Measurements from ENCODE around the gene MED16. TPM values are rescaled to one million over a fixed set of nuclear protein-coding genes. Genes with fewer than 3 reads are reported as not detected.
"Not testable (repeated sequence)": the region's sequence is repeated elsewhere in the genome, so short reads cannot be mapped to it uniquely, and the experiment has no call there.

Gene MED16
- total and polyA plus RNA-seq, 2 experiments from 2014 or later, result 26.6 to 66.5 TPM

DNA sequence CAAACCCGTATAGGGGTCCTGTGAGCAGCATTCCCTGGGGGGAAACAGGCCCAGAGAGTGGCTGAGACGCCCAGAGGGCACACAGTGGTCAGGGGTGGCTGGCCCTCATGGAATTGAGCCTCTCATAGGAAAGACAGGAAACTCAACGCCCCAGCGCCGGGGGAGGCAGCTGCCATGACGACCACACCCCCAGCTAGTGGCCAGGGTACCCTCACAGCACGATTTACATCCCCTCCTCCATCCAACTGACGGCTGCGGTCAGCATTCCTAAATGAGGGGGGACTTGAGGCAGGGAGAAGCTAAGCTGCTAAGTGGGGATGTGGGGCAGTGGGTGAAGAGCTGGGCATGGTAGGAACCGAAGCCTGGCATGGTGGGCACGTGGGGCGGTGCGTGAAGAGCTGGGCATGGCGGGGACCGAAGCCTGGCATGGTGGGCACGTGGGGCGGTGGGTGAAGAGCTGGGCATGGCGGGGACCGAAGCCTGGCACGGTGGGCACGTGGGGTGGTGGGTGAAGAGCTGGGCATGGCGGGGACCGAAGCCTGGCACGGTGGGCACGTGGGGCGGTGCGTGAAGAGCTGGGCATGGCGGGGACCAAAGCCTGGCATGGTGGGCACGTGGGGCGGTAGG is 10.0 kb downstream of the MED16 start:
- DNase-seq, result no peak
- WGBS, 2 experiments (ENCODE audit: low coverage in 1 of 2, low lambda C conversion rate in 2 of 2, missing lambda C conversion rate in 2 of 2), result 95 to 97% methylated on average over 15 to 30 of the region's 30 CpGs
- in situ Hi-C loops (cut with MboI), result no loop called here

GRCh38 chr19:881385-882071 is 11.5 kb downstream of the MED16 start:
- Histone ChIP-seq H3K9me2 (ENCODE audit: insufficient read depth) (no peaks in the 10 kb centered on the region), H3K4me1 (ENCODE audit: insufficient read depth) (no peaks in the 10 kb centered on the region), H4K20me1 (ENCODE audit: insufficient read depth) (no peaks in the 10 kb centered on the region), H3K27ac (no peak overlapping the region), H3K4me2 (ENCODE audit: unreplicated experiment) (no peak overlapping the region), H3K9ac (no peak overlapping the region), H3K4me3 (no peak overlapping the region), H3K27me3 (replicated peaks; ENCODE audit: insufficient read depth) (no peaks in the 10 kb centered on the region), H3K9me3 (ENCODE audit: low read depth) (no peaks in the 10 kb centered on the region), H3K36me3 (ENCODE audit: low read depth) (no peaks in the 10 kb centered on the region), H3F3A (ENCODE audit: insufficient read depth) (no peaks in the 10 kb centered on the region), H2AFZ (no peak overlapping the region), H3K79me2 (ENCODE audit: insufficient read depth) (0 out of 2 replicates have a peak, but pooled peaks cover 2% of the 10 kb centered on the region)
- no peak for DNase-seq
- 98% methylated on average over 34 of the region's 34 CpGs for WGBS, 2 experiments (ENCODE audit: low coverage in 1 of 2, low lambda C conversion rate in 2 of 2, missing lambda C conversion rate in 2 of 2)
- TF ChIP-seq EZH2 (IDR thresholded peaks at IDR 0.05; ENCODE audit: insufficient read depth, poor library complexity, severe bottlenecking) (no peak), EZH2phosphoT487 (IDR thresholded peaks at IDR 0.05; ENCODE audit: insufficient read depth, low read depth) (no peak)
- in situ Hi-C loops (cut with MboI), result no loop called here

More for the DNA sequence above, 10.0 kb downstream of the MED16 start:
- H3K36me3 ChIP-seq (ENCODE audit: low read depth), result no peaks in the 10 kb centered on the region
- no peaks in the 10 kb centered on the region for H3K9me3 ChIP-seq (ENCODE audit: low read depth)
- no peaks in the 10 kb centered on the region for H3K27me3 ChIP-seq (replicated peaks; ENCODE audit: insufficient read depth)
- H3K9me2 ChIP-seq (ENCODE audit: insufficient read depth), result no peaks in the 10 kb centered on the region
- TF ChIP-seq EZH2 (IDR thresholded peaks at IDR 0.05; ENCODE audit: insufficient read depth, poor library complexity, severe bottlenecking) (no peak), EZH2phosphoT487 (IDR thresholded peaks at IDR 0.05; ENCODE audit: insufficient read depth, low read depth) (no peak)
- no peaks in the 10 kb centered on the region for H4K20me1 ChIP-seq (ENCODE audit: insufficient read depth)
- no peak overlapping the region for H3K4me2 ChIP-seq (ENCODE audit: unreplicated experiment)
- no peak overlapping the region for H2AFZ ChIP-seq
- no peaks in the 10 kb centered on the region for H3F3A ChIP-seq (ENCODE audit: insufficient read depth)
- no peak overlapping the region for H3K27ac ChIP-seq
- no peaks in the 10 kb centered on the region for H3K4me1 ChIP-seq (ENCODE audit: insufficient read depth)
- 0 out of 2 replicates have a peak, but pooled peaks cover 7% of the 10 kb centered on the region for H3K79me2 ChIP-seq (ENCODE audit: insufficient read depth)
- H3K9ac ChIP-seq, result no peak overlapping the region
- H3K4me3 ChIP-seq, result no peak overlapping the region

DNA sequence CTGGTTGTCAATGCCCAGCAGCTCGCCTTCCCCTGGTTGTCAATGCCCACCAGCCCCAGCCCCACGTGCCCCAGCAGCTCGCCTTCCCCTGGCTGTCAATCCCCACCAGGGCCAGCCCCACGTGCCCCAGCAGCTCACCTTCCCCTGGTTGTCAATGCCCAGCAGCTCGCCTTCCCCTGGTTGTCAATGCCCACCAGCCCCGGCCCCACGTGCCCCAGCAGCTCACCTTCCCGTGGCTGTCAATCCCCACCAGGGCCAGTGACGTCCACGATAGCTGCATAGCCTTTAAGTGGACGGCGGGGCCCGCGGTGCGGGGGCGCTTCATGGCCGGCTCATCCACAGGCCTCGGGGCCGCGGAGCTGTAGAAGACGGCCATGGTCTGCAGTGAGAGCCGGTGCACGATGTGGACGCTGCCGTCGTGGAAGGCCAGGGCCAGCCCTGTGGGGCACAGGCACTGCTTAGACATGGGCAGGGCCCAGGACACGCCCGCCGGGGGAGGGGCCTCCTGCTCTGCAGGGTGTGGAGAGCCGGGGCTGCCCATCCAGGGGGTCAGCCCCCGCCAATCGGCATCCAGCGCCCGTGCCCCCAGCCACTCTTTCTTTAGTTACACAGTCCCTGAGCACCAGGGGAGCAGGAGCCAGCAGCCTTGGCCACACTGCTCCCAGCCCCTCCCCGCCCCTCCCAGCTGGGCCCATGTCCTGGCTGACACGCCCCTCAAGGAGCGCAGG is 13.1 kb downstream of the MED16 start:
- no peak for DNase-seq
- H2AFZ ChIP-seq, result no peak overlapping the region
- H3K36me3 ChIP-seq (ENCODE audit: low read depth), result no peaks in the 10 kb centered on the region
- no peak overlapping the region for H3K9ac ChIP-seq
- no peak overlapping the region for H3K4me3 ChIP-seq
- no peak for TF ChIP-seq EZH2phosphoT487 (IDR thresholded peaks at IDR 0.05; ENCODE audit: insufficient read depth, low read depth)
- TF ChIP-seq EZH2 (IDR thresholded peaks at IDR 0.05; ENCODE audit: insufficient read depth, poor library complexity, severe bottlenecking), result no peak
- no peaks in the 10 kb centered on the region for H4K20me1 ChIP-seq (ENCODE audit: insufficient read depth)
- WGBS, 2 experiments (ENCODE audit: low coverage in 1 of 2, low lambda C conversion rate in 2 of 2, missing lambda C conversion rate in 2 of 2), result 87 to 92% methylated on average over 26 to 29 of the region's 37 CpGs
- in situ Hi-C loops (cut with MboI), result no loop called here
- H3K79me2 ChIP-seq (ENCODE audit: insufficient read depth), result no peaks in the 10 kb centered on the region
- H3K4me2 ChIP-seq (ENCODE audit: unreplicated experiment), result no peak overlapping the region
- H3F3A ChIP-seq (ENCODE audit: insufficient read depth), result no peaks in the 10 kb centered on the region
- H3K9me2 ChIP-seq (ENCODE audit: insufficient read depth), result no peaks in the 10 kb centered on the region
- H3K9me3 ChIP-seq (ENCODE audit: low read depth), result no peaks in the 10 kb centered on the region
- no peak overlapping the region for H3K27ac ChIP-seq
- H3K27me3 ChIP-seq (replicated peaks; ENCODE audit: insufficient read depth), result no peaks in the 10 kb centered on the region
- no peaks in the 10 kb centered on the region for H3K4me1 ChIP-seq (ENCODE audit: insufficient read depth)

DNA sequence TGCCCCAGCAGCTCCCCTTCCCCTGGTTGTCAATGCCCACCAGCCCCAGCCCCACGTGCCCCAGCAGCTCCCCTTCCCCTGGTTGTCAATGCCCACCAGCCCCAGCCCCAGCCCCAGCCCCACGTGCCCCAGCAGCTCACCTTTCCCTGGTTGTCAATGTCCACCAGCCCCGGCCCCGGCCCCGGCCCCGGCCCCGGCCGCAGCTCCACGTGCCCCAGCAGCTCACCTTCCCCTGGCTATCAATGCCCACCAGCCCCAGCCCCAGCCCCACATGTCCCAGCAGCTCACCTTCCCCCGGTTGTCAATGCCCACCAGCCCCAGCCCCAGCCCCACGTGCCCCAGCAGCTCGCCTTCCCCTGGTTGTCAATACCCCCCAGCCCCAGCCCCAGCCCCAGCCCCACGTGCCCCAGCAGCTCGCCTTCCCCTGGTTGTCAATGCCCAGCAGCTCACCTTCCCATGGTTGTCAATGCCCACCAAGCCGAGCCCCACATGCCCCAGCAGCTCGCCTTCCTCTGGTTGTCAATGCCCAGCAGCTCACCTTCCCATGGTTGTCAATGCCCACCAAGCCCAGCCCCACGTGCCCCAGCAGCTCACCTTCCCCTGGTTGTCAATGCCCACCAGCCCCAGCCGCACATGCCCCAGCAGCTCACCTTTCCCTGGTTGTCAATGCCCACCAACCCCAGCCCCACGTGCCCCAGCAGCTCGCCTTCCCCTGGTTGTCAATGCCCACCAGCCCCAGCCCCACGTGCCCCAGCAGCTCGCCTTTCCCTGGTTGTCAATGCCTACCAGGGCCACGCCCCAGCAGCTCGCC is 14.0 kb downstream of the MED16 start:
- H3K4me2 ChIP-seq (ENCODE audit: unreplicated experiment); H2AFZ ChIP-seq; H3K27ac ChIP-seq; H3K9ac ChIP-seq; H3K36me3 ChIP-seq (ENCODE audit: low read depth); H3K4me3 ChIP-seq; H3K9me3 ChIP-seq (ENCODE audit: low read depth); DNase-seq; H3K27me3 ChIP-seq (replicated peaks; ENCODE audit: insufficient read depth); H3F3A ChIP-seq (ENCODE audit: insufficient read depth); H3K79me2 ChIP-seq (ENCODE audit: insufficient read depth); in situ Hi-C loops (cut with MboI); H3K9me2 ChIP-seq (ENCODE audit: insufficient read depth); H3K4me1 ChIP-seq (ENCODE audit: insufficient read depth); H4K20me1 ChIP-seq (ENCODE audit: insufficient read depth): not testable (repeated sequence)
- WGBS, 2 experiments (ENCODE audit: low coverage in 1 of 2, low lambda C conversion rate in 2 of 2, missing lambda C conversion rate in 2 of 2), result 91 to 92% methylated on average over 11 to 24 of the region's 24 CpGs

GRCh38 chr19:877992-878660 is 14.9 kb downstream of the MED16 start:
- H3K79me2 ChIP-seq (ENCODE audit: insufficient read depth); DNase-seq; H3K27me3 ChIP-seq (replicated peaks; ENCODE audit: insufficient read depth); H3K9me3 ChIP-seq (ENCODE audit: low read depth); H3K4me3 ChIP-seq; H3K27ac ChIP-seq; H3K9ac ChIP-seq; H3K4me2 ChIP-seq (ENCODE audit: unreplicated experiment); H3K4me1 ChIP-seq (ENCODE audit: insufficient read depth); H2AFZ ChIP-seq; in situ Hi-C loops (cut with MboI); H3K9me2 ChIP-seq (ENCODE audit: insufficient read depth); H3F3A ChIP-seq (ENCODE audit: insufficient read depth); H4K20me1 ChIP-seq (ENCODE audit: insufficient read depth); H3K36me3 ChIP-seq (ENCODE audit: low read depth): not testable (repeated sequence)
- WGBS, 2 experiments (ENCODE audit: low coverage in 1 of 2, low lambda C conversion rate in 2 of 2, missing lambda C conversion rate in 2 of 2), result 87 to 95% methylated on average over 3 to 23 of the region's 23 CpGs
